B cell (primary cell): ENCODE data around the gene PLG.
"Not testable (repeated sequence)": the region's sequence is repeated elsewhere in the genome, so short reads cannot be mapped to it uniquely, and the experiment has no call there.

Experiments used
- EZH2 ChIP-seq: IDR thresholded peaks from 2 replicates; pipeline ENCODE4 v1.6.1; 2012; ENCODE audit warnings: borderline replicate concordance, low read depth, mild to moderate bottlenecking, moderate library complexity, low read length; ENCODE audit not compliant: insufficient read depth, poor library complexity, severe bottlenecking
- TF ChIP-seq, protein P1 (sequence below): fragments of 200-600 bp; IDR thresholded peaks from one replicate; pipeline ENCODE4 v1.8.0; 2022; ENCODE audit warnings: antibody characterized with exemption, mild to moderate bottlenecking

GRCh38 chr6:160741012-160741411, 39.0 kb downstream of the PLG start:
- TF ChIP-seq, protein P1, sequence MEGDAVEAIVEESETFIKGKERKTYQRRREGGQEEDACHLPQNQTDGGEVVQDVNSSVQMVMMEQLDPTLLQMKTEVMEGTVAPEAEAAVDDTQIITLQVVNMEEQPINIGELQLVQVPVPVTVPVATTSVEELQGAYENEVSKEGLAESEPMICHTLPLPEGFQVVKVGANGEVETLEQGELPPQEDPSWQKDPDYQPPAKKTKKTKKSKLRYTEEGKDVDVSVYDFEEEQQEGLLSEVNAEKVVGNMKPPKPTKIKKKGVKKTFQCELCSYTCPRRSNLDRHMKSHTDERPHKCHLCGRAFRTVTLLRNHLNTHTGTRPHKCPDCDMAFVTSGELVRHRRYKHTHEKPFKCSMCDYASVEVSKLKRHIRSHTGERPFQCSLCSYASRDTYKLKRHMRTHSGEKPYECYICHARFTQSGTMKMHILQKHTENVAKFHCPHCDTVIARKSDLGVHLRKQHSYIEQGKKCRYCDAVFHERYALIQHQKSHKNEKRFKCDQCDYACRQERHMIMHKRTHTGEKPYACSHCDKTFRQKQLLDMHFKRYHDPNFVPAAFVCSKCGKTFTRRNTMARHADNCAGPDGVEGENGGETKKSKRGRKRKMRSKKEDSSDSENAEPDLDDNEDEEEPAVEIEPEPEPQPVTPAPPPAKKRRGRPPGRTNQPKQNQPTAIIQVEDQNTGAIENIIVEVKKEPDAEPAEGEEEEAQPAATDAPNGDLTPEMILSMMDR: not testable (repeated sequence)
- not testable (repeated sequence) for TF ChIP-seq EZH2
